ENCODE measurements around the gene RAB37. TPM values are rescaled to one million over a fixed set of nuclear protein-coding genes. Genes with fewer than 3 reads are reported as not detected.

The RAB37 gene
- not detected in 2 replicates for total RNA-seq (2014; rRNA removed; shearing (Covaris generic))

- DNase-seq (ENCODE audit: low spot score), result no peak
Observed at GRCh38 chr17:74736513-74737298, at the start of gene RAB37. RAB37 (plus strand) TSS chr17:74737256; CDS start chr17:74737273, 17 bp downstream.

- DNase-seq (ENCODE audit: low spot score), result no peak
Observed at GRCh38 chr17:74687886-74688285, 49.2 kb upstream of the RAB37 start.

GRCh38 chr17:74690409-74690825 is 46.6 kb upstream of the RAB37 start:
- no peak for DNase-seq (ENCODE audit: low spot score)

- DNase-seq (ENCODE audit: low spot score), result no peak
Observed at GRCh38 chr17:74691151-74691550, 45.9 kb upstream of the RAB37 start.

- no peak for DNase-seq (ENCODE audit: low spot score)
Observed at GRCh38 chr17:74694081-74694480, 43.0 kb upstream of the RAB37 start.

GRCh38 chr17:74695629-74696028 is 41.4 kb upstream of the RAB37 start:
- no peak for DNase-seq (ENCODE audit: low spot score)

- no peak for DNase-seq (ENCODE audit: low spot score)
Observed at GRCh38 chr17:74697515-74697914, 39.5 kb upstream of the RAB37 start.

GRCh38 chr17:74698069-74698468 is 39.0 kb upstream of the RAB37 start:
- no peak for DNase-seq (ENCODE audit: low spot score)

GRCh38 chr17:74699236-74699635 is 37.8 kb upstream of the RAB37 start:
- no peak for DNase-seq (ENCODE audit: low spot score)

- no peak for DNase-seq (ENCODE audit: low spot score)
Observed at GRCh38 chr17:74702116-74702871, 34.8 kb upstream of the RAB37 start.

GRCh38 chr17:74703311-74703710 is 33.7 kb upstream of the RAB37 start:
- DNase-seq (ENCODE audit: low spot score), result no peak

- DNase-seq (ENCODE audit: low spot score), result no peak
Observed at GRCh38 chr17:74704544-74704943, 32.5 kb upstream of the RAB37 start.

GRCh38 chr17:74711058-74711824 is 25.8 kb upstream of the RAB37 start:
- DNase-seq (ENCODE audit: low spot score), result no peak

GRCh38 chr17:74712301-74712700 is 24.8 kb upstream of the RAB37 start:
- no peak for DNase-seq (ENCODE audit: low spot score)

- no peak for DNase-seq (ENCODE audit: low spot score)
Observed at GRCh38 chr17:74712756-74713155, 24.3 kb upstream of the RAB37 start, which contains the start of gene CD300LF. CD300LF (minus strand) TSS chr17:74712923; CDS start chr17:74712866, 57 bp downstream.

GRCh38 chr17:74713171-74713755 is 23.8 kb upstream of the RAB37 start:
- no peak for DNase-seq (ENCODE audit: low spot score)

- DNase-seq (ENCODE audit: low spot score), result no peak
Observed at GRCh38 chr17:74715144-74715543, 21.9 kb upstream of the RAB37 start.

- no peak for DNase-seq (ENCODE audit: low spot score)
Observed at GRCh38 chr17:74720506-74720905, 16.6 kb upstream of the RAB37 start.

GRCh38 chr17:74722782-74723181 is 14.3 kb upstream of the RAB37 start:
- DNase-seq (ENCODE audit: low spot score), result no peak

GRCh38 chr17:74723891-74724290 is 13.2 kb upstream of the RAB37 start:
- no peak for DNase-seq (ENCODE audit: low spot score)

GRCh38 chr17:74725111-74725510 is 11.9 kb upstream of the RAB37 start:
- DNase-seq (ENCODE audit: low spot score), result no peak

Measured in H4 (cell line).